ENCODE data around the gene CSRNP2. TPM values are rescaled to one million over a fixed set of nuclear protein-coding genes. Genes with fewer than 3 reads are reported as not detected.
"Not testable (repeated sequence)": the region's sequence is repeated elsewhere in the genome, so short reads cannot be mapped to it uniquely, and the experiment has no call there.

CSRNP2 gene
- total and polyA plus RNA-seq, 2 of the 13 experiments (the other 11 are each of a cell fraction or from before 2014, with no cell fraction given): 4.8 to 7.3 TPM

- TF ChIP-seq TFE3 (CRISPR knock-in tag; IDR thresholded peaks at IDR 0.05) (no peak), FLYWCH1 (CRISPR knock-in tag; IDR thresholded peaks at IDR 0.05) (no peak), MBD4 (IDR thresholded peaks at IDR 0.05; ENCODE audit: borderline replicate concordance, low read length) (no peak)
Observed at GRCh38 chr12:51017452-51017851, 65.9 kb downstream of the CSRNP2 start (continued).

GRCh38 chr12:51014467-51014866 lies 68.9 kb downstream of the CSRNP2 start:
- H3K4me2 ChIP-seq (ENCODE audit: low read depth, low read length); H4K20me1 ChIP-seq (ENCODE audit: insufficient read depth, low read length); DNase-seq (ENCODE audit: low spot score); BruUV-seq (replicated peaks); H3K36me3 ChIP-seq (replicated peaks in 1 of 2; ENCODE audit: control insufficient read depth in 1 of 2, insufficient read depth in 2 of 2, low read length in 2 of 2); CTCF ChIA-PET (ENCODE audit: low intra/inter-chr PET ratio, low total read pairs); H3K27me3 ChIP-seq (ENCODE audit: control insufficient read depth in 1 of 2, insufficient read depth in 2 of 2, low read length in 2 of 2); H3K9me3 ChIP-seq (ENCODE audit: low read length); H2AFZ ChIP-seq (ENCODE audit: low read length); H3K4me3 ChIP-seq (replicated peaks in 1 of 3; ENCODE audit: insufficient read depth in 1 of 3, low read depth in 2 of 3, low read length in 3 of 3); FAIRE-seq; in situ Hi-C loops (cut with HindIII; ENCODE audit: extremely low pct_ligation_motif_present, low pct_unique_long_range_greater_than_20kb); POLR2A ChIA-PET; intact Hi-C loops (cut with micrococcal nuclease; ENCODE audit: unreplicated experiment); H3K27ac ChIP-seq (ENCODE audit: extremely low read length, insufficient read depth, low read length); H3K9ac ChIP-seq (ENCODE audit: insufficient read depth, low read depth, low read length); ATAC-seq: not testable (repeated sequence)
- H3K4me1 ChIP-seq (ENCODE audit: insufficient read depth, low read length): peaks cover 23% of the 10 kb centered on the region
- peaks cover 69% of the 10 kb centered on the region for H3K79me2 ChIP-seq (ENCODE audit: insufficient read depth, low read length)
- WGBS (ENCODE audit: low lambda C conversion rate): 95% methylated on average over 9 of the region's 9 CpGs

GRCh38 chr12:51013441-51013840 lies 70.0 kb downstream of the CSRNP2 start:
- Histone ChIP-seq H3K27ac (ENCODE audit: extremely low read length, insufficient read depth, low read length) (no peak overlapping the region), H3K4me1 (ENCODE audit: insufficient read depth, low read length) (peaks cover 15% of the 10 kb centered on the region), H3K9ac (ENCODE audit: insufficient read depth, low read depth, low read length) (no peak overlapping the region), H3K4me3 (replicated peaks in 1 of 3; ENCODE audit: insufficient read depth in 1 of 3, low read depth in 2 of 3, low read length in 3 of 3) (no peak overlapping the region), H4K20me1 (ENCODE audit: insufficient read depth, low read length) (no peaks in the 10 kb centered on the region), H2AFZ (ENCODE audit: low read length) (no peak overlapping the region), H3K36me3 (replicated peaks in 1 of 2; ENCODE audit: control insufficient read depth in 1 of 2, insufficient read depth in 2 of 2, low read length in 2 of 2) (peaks cover 0 to 4% of the 10 kb centered on the region in 2 experiments; a peak in 2 of 5 replicates), H3K4me2 (ENCODE audit: low read depth, low read length) (no peak overlapping the region), H3K27me3 (ENCODE audit: control insufficient read depth in 1 of 2, insufficient read depth in 2 of 2, low read length in 2 of 2) (no peaks in the 10 kb centered on the region), H3K9me3 (ENCODE audit: low read length) (no peaks in the 10 kb centered on the region), H3K79me2 (ENCODE audit: insufficient read depth, low read length) (peaks cover 66% of the 10 kb centered on the region)
- BruUV-seq (replicated peaks): no TSS peak
- FAIRE-seq (no peak), DNase-seq (ENCODE audit: low spot score) (no peak), ATAC-seq (no peak)
- ChIA-PET POLR2A (no interaction called here), CTCF (ENCODE audit: low intra/inter-chr PET ratio, low total read pairs) (no interaction called here)
- in situ Hi-C loops (cut with HindIII; ENCODE audit: extremely low pct_ligation_motif_present, low pct_unique_long_range_greater_than_20kb): no loop called here
- WGBS (ENCODE audit: low lambda C conversion rate): 96% methylated on average over 7 of the region's 7 CpGs
- intact Hi-C loops (cut with micrococcal nuclease; ENCODE audit: unreplicated experiment): no loop called here
- TF ChIP-seq ZNF121 (CRISPR knock-in tag; IDR thresholded peaks at IDR 0.05) (no peak), MED13 (CRISPR knock-in tag; IDR thresholded peaks at IDR 0.05) (no peak), NKX3-1 (CRISPR knock-in tag; IDR thresholded peaks at IDR 0.05) (no peak), MTA3 (CRISPR knock-in tag; IDR thresholded peaks at IDR 0.05) (no peak), SRSF1 (optimal IDR thresholded peaks at IDR 0.05; ENCODE audit: low read depth, low read length) (no peak), SNAPC5 (CRISPR knock-in tag; IDR thresholded peaks at IDR 0.05; ENCODE audit: borderline replicate concordance) (no peak), ZNF260 (CRISPR knock-in tag; IDR thresholded peaks at IDR 0.05; ENCODE audit: borderline replicate concordance, low read depth) (no peak)

Measured in HepG2 (cell line).